H9 (cell line): ENCODE measurements around the gene KRTAP19-7. TPM values are rescaled to one million over a fixed set of nuclear protein-coding genes. Genes with fewer than 3 reads are reported as not detected.

Experiments used
- DNase-seq: peaks from one replicate; pipeline ENCODE4 v3.0.0-alpha.2; 2017
- H2AFZ ChIP-seq: one replicate; pipeline ENCODE4 v1.6.1; 2013; ENCODE audit warnings: mild to moderate bottlenecking, low read length, control low read depth, moderate library complexity
- H2AK5ac ChIP-seq: 2 replicates; pipeline ENCODE4 v1.6.1; 2013; ENCODE audit warnings: low read length, control low read depth, mixed read lengths; ENCODE audit not compliant: insufficient read length
- H2BK120ac ChIP-seq: one replicate; pipeline ENCODE4 v1.6.1; 2013; ENCODE audit warnings: low read depth, mild to moderate bottlenecking, low read length, control low read depth, inconsistent platforms; ENCODE audit not compliant: poor library complexity, severe bottlenecking
- H2BK12ac ChIP-seq: 2 replicates; pipeline ENCODE4 v1.6.1; 2013; ENCODE audit warnings: low read length, control low read depth, mixed read lengths, low read depth; ENCODE audit not compliant: insufficient read length
- H2BK15ac ChIP-seq: 2 replicates; pipeline ENCODE4 v1.6.1; 2013; ENCODE audit warnings: low read depth, low read length, control low read depth
- H2BK20ac ChIP-seq: one replicate; pipeline ENCODE4 v1.6.1; 2013; ENCODE audit warnings: low read depth, mild to moderate bottlenecking, low read length, control low read depth, inconsistent platforms; ENCODE audit not compliant: poor library complexity, severe bottlenecking
- H2BK5ac ChIP-seq: 2 replicates; pipeline ENCODE4 v1.6.1; 2013; ENCODE audit warnings: low read length, control low read depth, mixed read lengths; ENCODE audit not compliant: insufficient read length
- H3K14ac ChIP-seq: 2 replicates; pipeline ENCODE4 v1.6.1; 2013; ENCODE audit warnings: low read length, control low read depth; ENCODE audit not compliant: insufficient read depth
- H3K18ac ChIP-seq: 2 replicates; pipeline ENCODE4 v1.6.1; 2013; ENCODE audit warnings: low read depth, mild to moderate bottlenecking, mixed read lengths, low read length, control low read depth; ENCODE audit not compliant: insufficient read length
- H3K23ac ChIP-seq: 2 replicates; pipeline ENCODE4 v1.6.1; 2013; ENCODE audit warnings: low read length, control low read depth, mixed read lengths, low read depth; ENCODE audit not compliant: insufficient read length
- H3K23me2 ChIP-seq: 2 replicates; pipeline ENCODE4 v1.6.1; 2013; ENCODE audit warnings: low read depth, mild to moderate bottlenecking, mixed read lengths, low read length, control low read depth; ENCODE audit not compliant: insufficient read length, poor library complexity, severe bottlenecking
- H3K27ac ChIP-seq: 2 replicates; pipeline ENCODE4 v1.5.1; 2013; ENCODE audit warnings: low read length, control low read depth, mixed read lengths, low read depth; ENCODE audit not compliant: insufficient read length
- H3K27me3 ChIP-seq: 2 replicates; pipeline ENCODE4 v1.6.1; 2013; ENCODE audit warnings: low read length, control low read depth, inconsistent platforms; ENCODE audit not compliant: insufficient read depth
- H3K4ac ChIP-seq: 2 replicates; pipeline ENCODE4 v1.6.1; 2013; ENCODE audit warnings: low read depth, mild to moderate bottlenecking, control low read depth, inconsistent platforms, low read length, moderate library complexity
- H3K4me1 ChIP-seq: 2 replicates; pipeline ENCODE4 v1.6.1; 2013; ENCODE audit warnings: low read length, control low read depth, inconsistent platforms; ENCODE audit not compliant: insufficient read depth
- H3K4me2 ChIP-seq: 2 replicates; pipeline ENCODE4 v1.6.1; 2013; ENCODE audit warnings: low read length, control low read depth, mixed read lengths; ENCODE audit not compliant: insufficient read length, insufficient read depth
- H3K56ac ChIP-seq: 2 replicates; pipeline ENCODE4 v1.6.1; 2013; ENCODE audit warnings: low read depth, mild to moderate bottlenecking, mixed read lengths, low read length, control low read depth; ENCODE audit not compliant: insufficient read length
- H3K79me1 ChIP-seq: 2 replicates; pipeline ENCODE4 v1.6.1; 2013; ENCODE audit warnings: low read depth, mild to moderate bottlenecking, moderate library complexity, low read length, control low read depth, inconsistent platforms; ENCODE audit not compliant: insufficient read depth, poor library complexity, severe bottlenecking
- H3K79me2 ChIP-seq: 2 replicates; pipeline ENCODE4 v1.6.1; 2013; ENCODE audit warnings: low read length, control low read depth, inconsistent platforms; ENCODE audit not compliant: insufficient read depth
- H3K9ac ChIP-seq: 2 replicates; pipeline ENCODE4 v1.6.1; 2013; ENCODE audit warnings: low read length, control low read depth, mixed read lengths; ENCODE audit not compliant: insufficient read length; ENCODE audit errors: extremely low read depth
- H3K9me3 ChIP-seq: one replicate; pipeline ENCODE4 v1.6.1; 2013; ENCODE audit warnings: low read depth, low read length, inconsistent platforms; ENCODE audit not compliant: control insufficient read depth
- H3T11ph ChIP-seq: one replicate; pipeline ENCODE4 v1.6.1; 2013; ENCODE audit warnings: mild to moderate bottlenecking, low read length, control low read depth, inconsistent platforms
- H4K20me1 ChIP-seq: one replicate; pipeline ENCODE4 v1.6.1; 2013; ENCODE audit not compliant: control insufficient read depth, insufficient read length, insufficient read depth
- H4K5ac ChIP-seq: 2 replicates; pipeline ENCODE4 v1.6.1; 2013; ENCODE audit warnings: low read depth, mild to moderate bottlenecking, mixed read lengths, low read length, control low read depth; ENCODE audit not compliant: insufficient read length
- H4K8ac ChIP-seq: replicated peaks from 2 replicates; pipeline ENCODE4 v1.6.1; 2013; ENCODE audit warnings: low read length, control low read depth, mixed read lengths, low read depth; ENCODE audit not compliant: insufficient read length
- H4K91ac ChIP-seq: 2 replicates; pipeline ENCODE4 v1.6.1; 2013; ENCODE audit warnings: low read depth, mild to moderate bottlenecking, moderate library complexity, mixed read lengths, low read length, control low read depth; ENCODE audit not compliant: insufficient read length
- H3K27ac Mint-ChIP-seq, 3 experiments: 2 replicates in 2 of 3; 3 replicates in 1 of 3; pipeline ENCODE4 v1.8.0; 2020 to 2021; ENCODE audit warnings: mixed read lengths in 3 of 3, mild to moderate bottlenecking in 1 of 3, moderate library complexity in 1 of 3
- H3K27me3 Mint-ChIP-seq: 2 replicates; pipeline ENCODE4 v1.8.0; 2021; ENCODE audit warnings: low read depth, mild to moderate bottlenecking, moderate library complexity, mixed read lengths
- H3K36me3 Mint-ChIP-seq, 3 experiments: 2 replicates in 2 of 3; 3 replicates in 1 of 3; pipeline ENCODE4 v1.8.0; 2020 to 2021; ENCODE audit warnings: low read depth in 3 of 3, mixed read lengths in 3 of 3; ENCODE audit not compliant: insufficient read depth in 1 of 3
- H3K4me1 Mint-ChIP-seq, 2 experiments: 2 replicates each; pipeline ENCODE4 v1.8.0; 2020; ENCODE audit warnings: mixed read lengths in 2 of 2
- H3K4me3 Mint-ChIP-seq, 2 experiments: 2 replicates in 1 of 2; 3 replicates in 1 of 2; pipeline ENCODE4 v1.8.0; 2020 to 2021; ENCODE audit warnings: mild to moderate bottlenecking in 2 of 2, mixed read lengths in 2 of 2, moderate library complexity in 1 of 2
- H3K9me3 Mint-ChIP-seq, 2 experiments: 2 replicates in 1 of 2; 3 replicates in 1 of 2; pipeline ENCODE4 v1.8.0; 2020; ENCODE audit warnings: mild to moderate bottlenecking in 2 of 2, mixed read lengths in 2 of 2, moderate library complexity in 1 of 2
- WGBS: extraction: QIAGEN DNeasy Blood & Tissue Kit; methylation state at CpG from one replicate; pipeline ENCODE4 v1.1.7; 2013; ENCODE audit warnings: missing lambda C conversion rate, low lambda C conversion rate, mixed read lengths; ENCODE audit not compliant: insufficient read length; ENCODE audit errors: extremely low coverage; 5-methylcytosine and 5-hydroxymethylcytosine counted together
- total RNA-seq: library from RNA; stranded (reverse); gene quantifications from 2 replicates; pipeline ENCODE4 v1.2.1, GENCODE V29; 2021
- TF ChIP-seq, protein P1 (sequence below): fragments of 200-600 bp; sonication (generic); conservative IDR thresholded peaks from 3 replicates; pipeline ENCODE4 v1.8.0; 2021; ENCODE audit warnings: antibody characterized with exemption, mild to moderate bottlenecking

Gene KRTAP19-7
- total RNA-seq, 1 experiment from 2014 or later: not detected

DNA sequence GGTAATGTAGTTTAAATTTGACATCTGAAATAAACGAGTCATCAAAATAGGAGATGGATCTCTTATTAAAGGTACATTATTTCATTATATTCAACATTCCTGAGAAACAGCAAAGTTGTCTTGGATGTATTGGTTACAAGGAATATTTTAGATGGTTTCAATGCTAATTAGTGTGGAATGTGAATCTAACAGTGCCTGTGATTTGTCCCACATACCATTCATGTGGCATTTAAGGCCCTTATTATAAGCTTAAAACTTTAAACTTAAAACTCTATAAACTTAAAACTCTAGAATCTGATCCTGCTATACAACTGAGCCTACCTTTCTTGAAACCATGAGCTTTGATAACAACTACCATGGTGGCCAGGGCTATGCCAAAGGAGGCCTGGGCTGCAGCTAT is 39.7 kb upstream of the KRTAP19-7 start, which contains the start of gene KRTAP22-1:
TSS of gene KRTAP22-1 (plus strand) at position 301 of the 400 bp plus-strand sequence.
- H3K4me1 ChIP-seq: no peaks in the 10 kb centered on the region
- H3K9ac ChIP-seq: no peak within 1 kb of the TSS
- no peaks in the 10 kb centered on the region for H3K79me1 ChIP-seq
- no peak within 1 kb of the TSS for H3K4me2 ChIP-seq
- no peak within 1 kb of the TSS for H3T11ph ChIP-seq
- no peak within 1 kb of the TSS for H3K14ac ChIP-seq
- H2BK5ac ChIP-seq: no peak within 1 kb of the TSS
- H2BK15ac ChIP-seq: no peak within 1 kb of the TSS
- H3K9me3 Mint-ChIP-seq: peaks cover 0 to 25% of the 10 kb centered on the region in 2 experiments; a peak in 2 of 5 replicates
- H2BK20ac ChIP-seq: no peak within 1 kb of the TSS
- no peaks in the 10 kb centered on the region for H3K79me2 ChIP-seq
- H3K9me3 ChIP-seq: no peaks in the 10 kb centered on the region
- no CpG with 5 or more reads among the region's 1 CpG for WGBS
- no peak within 1 kb of the TSS for H3K27ac ChIP-seq
- H2BK12ac ChIP-seq: no peak within 1 kb of the TSS
- H3K4ac ChIP-seq: no peak within 1 kb of the TSS
- TF ChIP-seq, protein P1, sequence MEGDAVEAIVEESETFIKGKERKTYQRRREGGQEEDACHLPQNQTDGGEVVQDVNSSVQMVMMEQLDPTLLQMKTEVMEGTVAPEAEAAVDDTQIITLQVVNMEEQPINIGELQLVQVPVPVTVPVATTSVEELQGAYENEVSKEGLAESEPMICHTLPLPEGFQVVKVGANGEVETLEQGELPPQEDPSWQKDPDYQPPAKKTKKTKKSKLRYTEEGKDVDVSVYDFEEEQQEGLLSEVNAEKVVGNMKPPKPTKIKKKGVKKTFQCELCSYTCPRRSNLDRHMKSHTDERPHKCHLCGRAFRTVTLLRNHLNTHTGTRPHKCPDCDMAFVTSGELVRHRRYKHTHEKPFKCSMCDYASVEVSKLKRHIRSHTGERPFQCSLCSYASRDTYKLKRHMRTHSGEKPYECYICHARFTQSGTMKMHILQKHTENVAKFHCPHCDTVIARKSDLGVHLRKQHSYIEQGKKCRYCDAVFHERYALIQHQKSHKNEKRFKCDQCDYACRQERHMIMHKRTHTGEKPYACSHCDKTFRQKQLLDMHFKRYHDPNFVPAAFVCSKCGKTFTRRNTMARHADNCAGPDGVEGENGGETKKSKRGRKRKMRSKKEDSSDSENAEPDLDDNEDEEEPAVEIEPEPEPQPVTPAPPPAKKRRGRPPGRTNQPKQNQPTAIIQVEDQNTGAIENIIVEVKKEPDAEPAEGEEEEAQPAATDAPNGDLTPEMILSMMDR: no peak
- H3K4me3 Mint-ChIP-seq: no peak within 1 kb of the TSS
- no peaks in the 10 kb centered on the region for H3K27me3 ChIP-seq
- H4K20me1 ChIP-seq: no peaks in the 10 kb centered on the region
- no peaks in the 10 kb centered on the region for H3K23me2 ChIP-seq
- no peaks in the 10 kb centered on the region for H3K27me3 Mint-ChIP-seq
- no peak within 1 kb of the TSS for H3K23ac ChIP-seq
- no peak within 1 kb of the TSS for H2BK120ac ChIP-seq
- peaks cover 0 to 18% (median 0%) of the 10 kb centered on the region in 3 experiments; a peak in 2 of 7 replicates for H3K36me3 Mint-ChIP-seq
- H2AFZ ChIP-seq: no peak within 1 kb of the TSS
- H3K18ac ChIP-seq: no peak within 1 kb of the TSS
- H3K56ac ChIP-seq: no peak within 1 kb of the TSS
- H3K4me1 Mint-ChIP-seq: no peaks in the 10 kb centered on the region
- H4K91ac ChIP-seq: no peak within 1 kb of the TSS
- no peak within 1 kb of the TSS for H4K5ac ChIP-seq
- H2AK5ac ChIP-seq: no peak within 1 kb of the TSS
- no peak within 1 kb of the TSS; a peak in 1 of 7 replicates for H3K27ac Mint-ChIP-seq
- no peak for DNase-seq
- no peak within 1 kb of the TSS for H4K8ac ChIP-seq
